ENCODE data around the gene SCRT2.

The SCRT2 gene

DNA sequence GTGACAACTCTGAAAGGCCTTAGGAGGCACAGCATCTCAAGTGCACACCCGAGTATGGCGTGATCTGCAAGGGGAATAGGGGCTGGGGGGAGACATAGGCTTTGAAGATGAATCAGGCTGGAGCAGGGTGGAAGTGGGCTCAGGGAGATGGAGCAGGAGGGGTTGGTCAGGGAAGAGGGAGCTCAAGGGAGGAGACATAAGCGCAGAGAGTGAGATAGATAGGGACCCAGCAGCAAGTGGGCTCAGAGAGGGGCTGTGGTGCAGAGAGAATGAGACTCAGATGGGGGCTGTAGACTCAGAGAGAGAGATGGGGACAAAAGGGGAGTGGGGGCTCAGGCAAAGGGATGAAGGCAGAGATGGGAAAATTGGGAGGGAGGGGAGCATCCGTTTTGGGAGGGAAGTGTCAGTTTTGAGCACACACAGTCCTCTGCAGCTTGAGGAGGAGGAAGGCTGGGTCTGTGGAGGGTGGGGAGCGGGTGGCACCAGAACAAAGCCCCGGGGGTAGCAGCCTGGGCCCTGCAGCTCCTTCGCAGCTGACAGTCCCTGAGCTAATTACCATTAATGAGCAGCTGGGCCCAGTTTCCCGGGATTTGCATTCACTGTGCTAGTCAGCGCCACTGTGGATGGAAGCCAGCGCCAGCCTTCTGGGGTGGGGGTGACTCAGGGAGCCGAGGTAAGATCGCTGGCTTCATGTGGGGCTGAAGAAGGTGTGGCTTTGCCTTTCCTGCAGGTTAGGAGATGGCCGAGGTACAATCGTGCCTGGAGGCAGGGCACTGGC is 41.3 kb downstream of the SCRT2 start:
- no peak for DNase-seq (ENCODE audit: low spot score)

DNA sequence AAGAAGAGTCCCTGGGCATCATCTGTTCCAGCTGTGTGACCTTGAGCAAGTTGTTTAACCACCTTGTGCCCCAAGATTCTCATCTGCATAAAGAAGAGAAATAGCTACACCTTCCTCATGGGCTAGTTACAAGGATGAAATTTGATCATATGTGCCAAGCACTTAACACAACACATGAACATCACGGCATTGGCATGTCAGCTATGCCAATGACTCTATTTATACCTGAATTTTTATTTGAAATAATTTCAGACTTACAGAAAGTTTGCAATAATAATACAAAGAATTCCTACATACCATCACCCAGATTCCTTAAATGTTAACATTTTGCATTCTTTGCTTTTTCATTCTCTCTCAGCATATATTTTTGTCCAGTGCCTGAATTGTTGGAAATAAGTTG is 44.5 kb downstream of the SCRT2 start:
- no peak for DNase-seq (ENCODE audit: low spot score)

DNA sequence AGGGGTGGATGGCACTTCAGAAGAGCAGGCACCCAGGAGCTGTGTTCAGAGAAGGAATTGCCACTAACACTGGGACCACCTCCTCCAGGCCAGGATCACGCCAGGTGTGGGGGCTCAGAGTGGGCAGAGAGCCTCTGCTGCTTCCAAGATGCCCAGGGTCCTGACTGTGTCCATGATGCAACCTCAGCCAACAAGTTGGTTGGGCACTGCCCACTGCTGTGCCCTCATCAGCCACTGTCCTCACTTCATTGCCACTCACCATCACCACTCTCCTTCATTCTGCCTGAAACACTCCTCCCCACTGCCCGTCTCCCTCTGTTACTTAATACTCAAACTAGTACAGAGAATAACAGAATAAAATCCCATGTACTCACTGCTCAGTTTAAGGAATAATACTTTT is 49.0 kb downstream of the SCRT2 start:
- DNase-seq (ENCODE audit: low spot score), result no peak

DNA sequence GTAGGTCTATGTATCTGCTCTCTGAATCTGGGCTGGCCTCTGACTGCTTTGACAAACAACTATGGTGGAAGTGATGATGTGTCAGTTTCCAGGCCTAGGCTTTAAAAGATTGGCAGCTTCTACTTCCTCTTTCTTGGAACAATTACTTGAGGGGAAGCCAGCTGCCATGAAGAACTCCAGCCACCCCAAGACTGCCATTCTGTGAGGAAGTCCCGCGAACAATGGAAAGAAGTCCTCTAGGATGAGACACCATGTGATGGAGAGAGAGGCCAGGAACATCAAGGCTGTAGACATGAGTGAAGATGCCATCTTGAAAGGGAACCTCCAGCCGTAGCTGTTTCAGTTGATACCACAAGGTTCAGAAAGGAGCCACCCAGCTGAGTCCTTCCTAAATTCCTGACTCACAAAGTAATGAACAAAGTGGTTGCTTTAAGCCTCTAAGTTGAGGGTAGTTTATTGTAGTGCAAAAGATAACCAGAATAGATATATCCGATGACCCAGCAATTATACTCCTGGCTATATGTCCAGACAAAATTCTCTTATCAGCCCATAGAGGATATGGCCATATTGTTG is 50.2 kb downstream of the SCRT2 start:
- DNase-seq (ENCODE audit: low spot score), result no peak

DNA sequence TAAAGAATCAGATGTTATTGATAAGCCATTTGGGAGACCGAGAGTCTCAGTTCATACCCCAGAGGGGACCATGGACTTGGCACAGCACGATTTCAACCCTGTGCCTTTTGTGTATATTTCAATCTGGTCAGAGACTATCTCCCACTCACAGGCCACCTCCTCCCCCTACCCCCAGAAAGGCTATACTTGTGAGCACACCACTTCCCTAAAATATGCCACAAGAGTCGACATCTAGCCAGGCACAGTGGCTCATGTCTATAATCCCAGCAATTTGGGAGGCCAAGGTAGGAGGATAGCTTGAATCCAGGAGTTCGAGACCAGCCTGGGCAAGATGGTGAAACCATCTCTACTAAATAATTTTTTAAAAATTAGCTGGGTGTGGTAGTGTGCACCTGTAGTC is 51.9 kb downstream of the SCRT2 start:
- no peak for DNase-seq (ENCODE audit: low spot score)

DNA sequence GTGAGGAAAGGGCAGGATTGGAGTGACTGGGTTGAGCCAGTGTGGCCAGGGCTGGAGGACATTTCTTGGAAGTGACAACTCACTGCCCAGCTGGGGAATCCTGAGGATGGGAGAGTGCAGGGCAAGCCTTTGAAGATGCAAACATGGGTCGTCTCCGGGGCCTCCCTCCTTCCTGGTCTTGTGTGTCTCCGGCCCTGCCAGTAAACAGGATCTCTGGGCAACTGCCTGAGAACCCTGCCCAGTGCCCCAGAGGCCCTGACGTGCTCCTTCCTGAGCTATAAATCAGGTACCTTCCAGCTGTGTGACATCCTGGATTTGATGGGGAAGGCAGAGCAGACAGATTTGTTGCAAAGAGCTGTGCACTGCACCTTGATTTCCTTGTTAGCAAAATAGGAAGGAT is 52.6 kb downstream of the SCRT2 start:
- no peak for DNase-seq (ENCODE audit: low spot score)

DNA sequence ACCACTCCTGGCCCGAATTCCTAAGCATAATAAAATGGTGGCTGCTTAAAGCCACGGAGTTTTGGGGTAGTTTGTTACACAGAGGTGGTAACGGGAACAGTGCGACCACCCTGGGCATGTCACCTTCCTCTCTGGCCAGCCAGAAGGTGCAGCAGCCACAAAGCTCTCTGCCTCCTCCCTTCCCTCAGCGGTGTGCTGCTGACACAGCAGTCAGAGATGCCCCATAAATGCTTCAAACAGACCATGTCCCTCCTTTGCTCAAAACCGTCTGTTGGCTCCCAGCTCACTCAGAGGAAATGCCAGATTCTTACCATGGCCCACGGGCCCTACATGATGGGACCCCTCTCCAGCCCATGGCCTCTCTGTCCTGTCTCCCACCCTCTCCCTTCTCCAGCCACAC is 53.4 kb downstream of the SCRT2 start:
- DNase-seq (ENCODE audit: low spot score), result no peak

DNA sequence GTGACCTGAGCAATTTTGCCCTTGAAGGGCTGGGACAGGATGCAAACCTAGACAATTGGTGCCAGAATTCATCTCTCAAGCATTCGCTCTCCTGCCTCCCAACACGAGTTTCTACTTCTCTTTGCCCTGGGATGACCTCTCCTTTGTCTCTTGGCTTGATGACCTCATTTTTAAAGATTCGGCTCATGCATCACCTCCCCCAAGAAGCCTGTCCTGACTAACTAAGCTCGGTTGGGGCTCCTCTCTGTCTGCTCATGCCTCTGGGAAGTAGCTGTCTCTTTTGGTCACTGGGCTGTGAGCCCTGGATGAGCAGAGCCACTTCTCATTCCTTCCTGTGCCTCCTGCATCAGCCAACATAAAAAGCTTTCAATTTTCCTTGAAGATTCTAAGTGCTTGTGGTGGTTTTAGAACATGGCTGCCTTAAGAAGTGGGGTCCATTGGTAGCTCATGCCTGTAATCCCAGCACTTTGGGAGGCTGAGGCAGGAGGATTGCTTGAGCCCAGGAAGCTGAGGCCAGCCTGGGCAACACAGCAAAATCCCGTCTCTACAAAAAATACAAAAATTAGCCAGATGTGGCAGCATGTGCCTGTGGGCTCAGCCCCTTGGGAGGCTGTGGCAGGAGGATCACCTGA is 54.4 kb downstream of the SCRT2 start:
- no peak for DNase-seq (ENCODE audit: low spot score)

DNA sequence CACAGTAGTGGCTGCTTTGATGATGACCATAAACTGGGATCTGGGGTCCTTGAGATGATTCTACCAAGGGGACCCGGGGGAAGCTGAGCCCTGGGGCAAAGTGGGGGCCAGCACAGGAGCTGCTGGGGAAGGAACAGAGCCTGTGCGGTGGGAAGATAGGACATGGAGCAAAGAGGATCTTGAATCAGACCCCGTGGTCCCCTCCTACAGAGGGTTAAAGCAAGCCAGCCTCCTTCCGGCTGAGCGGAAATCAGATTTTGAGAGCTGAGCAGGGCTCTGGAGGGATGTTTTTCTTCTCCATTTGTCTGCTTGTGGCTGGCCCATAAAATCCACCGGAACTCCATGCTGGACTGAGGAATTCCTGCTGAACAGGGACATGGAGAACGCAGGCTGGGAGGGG is 55.4 kb downstream of the SCRT2 start:
- DNase-seq (ENCODE audit: low spot score), result no peak

DNA sequence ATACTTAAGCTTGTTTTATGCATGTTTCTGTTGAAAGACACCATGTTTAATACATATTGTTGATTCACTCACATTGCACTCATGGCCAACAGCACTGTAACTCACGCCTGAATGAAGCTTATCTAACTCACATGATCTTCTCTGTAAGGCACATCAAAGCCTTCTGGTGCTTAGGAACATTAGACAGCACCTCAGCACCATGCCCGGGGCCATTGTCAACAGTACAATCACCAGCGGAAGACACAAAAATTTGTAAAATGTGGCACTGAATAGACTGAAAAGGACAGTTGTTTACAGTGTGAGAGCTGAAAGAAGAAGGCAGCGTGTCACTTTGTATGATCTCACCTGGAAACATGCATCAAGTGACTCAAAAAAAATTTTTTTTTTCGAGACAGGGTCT is 56.6 kb downstream of the SCRT2 start:
- DNase-seq (ENCODE audit: low spot score), result no peak

DNA sequence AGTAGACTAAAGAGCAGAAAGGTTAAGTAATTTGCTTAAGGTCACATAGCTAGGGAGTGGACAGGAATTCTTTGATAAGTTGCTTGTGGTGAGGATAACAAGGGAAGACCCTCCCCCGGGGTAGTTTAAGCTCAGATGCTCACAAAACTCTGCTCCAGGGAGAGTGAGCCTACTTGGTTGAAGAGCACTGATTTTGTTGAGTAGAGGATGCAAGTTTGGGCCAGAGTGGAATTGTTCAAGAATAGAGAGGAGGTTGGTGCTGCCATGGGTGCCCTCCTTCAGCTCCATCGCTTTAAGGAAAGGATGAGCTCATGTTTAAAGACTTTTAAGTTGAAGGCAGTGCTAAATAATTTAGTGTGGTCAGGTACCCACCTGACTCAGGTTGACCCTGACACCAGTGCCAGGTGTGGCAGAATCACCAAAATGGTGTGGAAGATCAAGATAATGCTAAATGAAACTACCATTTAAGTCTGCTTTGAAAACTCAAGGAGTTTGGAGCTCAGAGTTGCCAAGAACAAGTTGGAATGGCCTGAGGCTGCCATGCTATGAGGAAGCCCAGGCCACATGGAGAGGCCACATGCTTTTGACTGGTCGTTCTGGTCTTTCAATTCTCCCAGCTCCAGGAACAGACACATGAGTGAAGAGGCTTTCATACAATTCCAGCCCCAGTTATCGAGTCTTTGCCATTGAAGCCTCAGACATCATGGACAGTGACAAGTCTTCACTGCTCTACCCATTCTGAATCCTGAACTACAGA is 57.5 kb downstream of the SCRT2 start:
- no peak for DNase-seq (ENCODE audit: low spot score)

DNA sequence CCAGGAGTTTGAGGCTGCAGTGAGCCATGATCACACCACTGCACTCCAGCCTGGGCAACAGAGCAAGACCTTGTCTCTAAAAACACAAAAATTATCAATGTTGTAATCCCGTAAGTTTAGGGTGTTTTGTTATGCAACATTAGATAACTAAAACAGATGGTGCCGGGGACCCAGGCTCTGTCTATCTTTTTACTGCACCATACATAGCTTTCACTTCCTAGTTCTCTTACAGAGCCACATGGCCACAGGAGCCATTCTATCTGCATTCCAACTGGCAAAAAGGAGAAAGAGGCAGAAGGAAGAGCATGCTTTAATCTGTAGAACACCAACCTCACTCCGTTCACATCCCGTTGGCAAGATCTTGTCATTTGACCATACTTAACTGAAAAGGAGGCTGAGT is 60.1 kb downstream of the SCRT2 start:
- peak; percentile 52 for DNase-seq (ENCODE audit: low spot score)

DNA sequence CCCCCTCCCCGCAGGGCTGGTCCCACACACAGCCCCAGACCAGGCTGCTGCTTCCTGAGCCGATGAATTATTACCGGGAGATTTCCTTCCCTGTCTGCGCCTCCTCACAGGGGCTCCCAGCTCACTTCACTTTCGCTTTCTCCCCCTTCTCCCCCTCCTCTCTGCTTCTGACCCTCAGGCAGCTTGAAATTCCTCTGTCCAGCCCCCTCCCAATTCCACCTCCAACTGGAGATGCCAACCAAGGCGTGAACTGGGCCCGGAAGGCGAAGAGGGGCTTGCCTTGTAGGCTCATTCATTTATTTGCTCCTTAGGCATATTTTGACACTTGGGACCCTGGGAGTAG is 63.8 kb downstream of the SCRT2 start:
- DNase-seq (ENCODE audit: low spot score), result no peak

Data from NAMALWA (cell line).